ENCODE results near the gene DEDD. TPM values are rescaled to one million over a fixed set of nuclear protein-coding genes. Genes with fewer than 3 reads are reported as not detected.

The DEDD gene
- total and polyA plus RNA-seq, 2 of the 4 experiments (the other 2 are of a cell fraction), result 40.2 to 47.9 TPM

GRCh38 chr1:161153682-161154337 is 21.3 kb upstream of the DEDD start, which contains the start of gene UFC1 (continued):
- TF ChIP-seq USF2 (IDR thresholded peaks at IDR 0.05; ENCODE audit: low read depth, low read length) (0 out of 2 replicates have a peak, but pooled peaks have one; percentile 4), CTCF (conservative IDR thresholded peaks at IDR 0.05; ENCODE audit: low read depth, low read length) (no peak), SMC3 (IDR thresholded peaks at IDR 0.05; ENCODE audit: low read depth, low read length) (no peak), MXI1 (IDR thresholded peaks at IDR 0.05; ENCODE audit: borderline replicate concordance, low read depth, low read length) (peak; percentile 82; the same call in 1 of the 2 replicates)
